Measurements from ENCODE around the gene ARMC2. TPM values are rescaled to one million over a fixed set of nuclear protein-coding genes. Genes with fewer than 3 reads are reported as not detected.
A peak's percentile ranks its signal among the peaks of the same experiment; 100 is the strongest.

The ARMC2 gene
- total and polyA plus RNA-seq, 7 donors = 0.56 to 3.7 (median 2.0) TPM

- DNase-seq (no peak), ATAC-seq (no peak)
- Histone ChIP-seq H3K9me3 (no peaks in the 10 kb centered on the region), H3K36me3 (ENCODE audit: insufficient read depth in 1 of 2, low read depth in 1 of 2) (no peaks in the 10 kb centered on the region), H3K4me3 (no peak overlapping the region), H3K4me1 (no peaks in the 10 kb centered on the region), H3K27ac (no peak overlapping the region), H3K27me3 (ENCODE audit: insufficient read depth in 3 of 3, low read length in 2 of 3) (no peaks in the 10 kb centered on the region)
- TF ChIP-seq CTCF (IDR thresholded peaks at IDR 0.05) = no peak
- intact Hi-C loops (cut with DNase I) = loop anchor here in 1 of 2 donors (5.0 to 10.0 kb wide), 2 partner anchors 49 to 244 kb away; no protein-coding TSS in a partner anchor
- WGBS, 3 donors = 46 to 59% (median 59%) methylated on average over 5 of the region's 5 CpGs
These were observed 17.1 kb upstream of the ARMC2 start for GRCh38 chr6:108831104-108831503.

- intact Hi-C loops (cut with DNase I) = loop anchor here in 1 of 2 donors (5.0 to 10.0 kb wide), 2 partner anchors 50 to 242 kb away; no protein-coding TSS in a partner anchor
- ATAC-seq (no peak), DNase-seq (no peak)
- Histone ChIP-seq H3K4me3 (no peak overlapping the region), H3K4me1 (no peaks in the 10 kb centered on the region), H3K27ac (no peak overlapping the region), H3K27me3 (ENCODE audit: insufficient read depth in 3 of 3, low read length in 2 of 3) (no peaks in the 10 kb centered on the region), H3K9me3 (no peaks in the 10 kb centered on the region), H3K36me3 (ENCODE audit: insufficient read depth in 1 of 2, low read depth in 1 of 2) (no peaks in the 10 kb centered on the region)
- WGBS, 3 donors = 95 to 97% (median 96%) methylated on average over 8 of the region's 8 CpGs
- TF ChIP-seq CTCF (IDR thresholded peaks at IDR 0.05) = no peak
These were observed 15.5 kb upstream of the ARMC2 start for GRCh38 chr6:108832738-108833137.

GRCh38 chr6:108835218-108835850, 12.9 kb upstream of the ARMC2 start:
- H3K27me3 ChIP-seq (ENCODE audit: insufficient read depth in 3 of 3, low read length in 2 of 3) = no peaks in the 10 kb centered on the region
- no peaks in the 10 kb centered on the region for H3K9me3 ChIP-seq
- ATAC-seq = peak; percentile 97 to 99 (median 98)
- no peak overlapping the region for H3K27ac ChIP-seq
- H3K4me3 ChIP-seq = no peak overlapping the region
- H3K4me1 ChIP-seq = no peaks in the 10 kb centered on the region
- peak; percentile 88 to 93 for DNase-seq
- H3K36me3 ChIP-seq (ENCODE audit: insufficient read depth in 1 of 2, low read depth in 1 of 2) = no peaks in the 10 kb centered on the region
- intact Hi-C loops (cut with DNase I) = loop anchor here (1.0 to 10.0 kb wide), 3 partner anchors 237 to 293 kb away; no protein-coding TSS in a partner anchor
- WGBS, 3 donors = 38 to 48% (median 39%) methylated on average over 4 of the region's 4 CpGs
- peak; percentile 97 for TF ChIP-seq CTCF (IDR thresholded peaks at IDR 0.05)

- no peak for TF ChIP-seq CTCF (IDR thresholded peaks at IDR 0.05)
- no peaks in the 10 kb centered on the region for H3K36me3 ChIP-seq (ENCODE audit: insufficient read depth in 1 of 2, low read depth in 1 of 2)
- H3K9me3 ChIP-seq = no peaks in the 10 kb centered on the region
- no peak overlapping the region for H3K4me3 ChIP-seq
- intact Hi-C loops (cut with DNase I) = loop anchor here (5.0 to 10.0 kb wide), 2 partner anchors 236 to 239 kb away; no protein-coding TSS in a partner anchor
- no peak for ATAC-seq
- H3K27ac ChIP-seq = no peak overlapping the region
- DNase-seq = no peak
- no peaks in the 10 kb centered on the region for H3K4me1 ChIP-seq
- H3K27me3 ChIP-seq (ENCODE audit: insufficient read depth in 3 of 3, low read length in 2 of 3) = no peaks in the 10 kb centered on the region
- 84 to 92% (median 90%) methylated on average over 3 of the region's 3 CpGs for WGBS, 3 donors
These were observed 12.2 kb upstream of the ARMC2 start for GRCh38 chr6:108836061-108836460.
